Breast epithelium (tissue), 4 donors: Measurements from ENCODE around the gene EPS8L1. TPM values are rescaled to one million over a fixed set of nuclear protein-coding genes. Genes with fewer than 3 reads are reported as not detected.
A peak's percentile ranks its signal among the peaks of the same experiment; 100 is the strongest.
"Not testable (repeated sequence)": the region's sequence is repeated elsewhere in the genome, so short reads cannot be mapped to it uniquely, and the experiment has no call there.

Experiments used
- DNase-seq, 2 donors: peaks; one replicate each; pipeline ENCODE4 v3.0.0-alpha.2; 2019; ENCODE audit warnings: low spot score in 2 of 2
- H3K27ac ChIP-seq, 2 donors: fragments of 200-600 bp; sonication (generic) in 1 of 2; one replicate each; pipeline ENCODE4 v1.5.1; 2016 to 2019; ENCODE audit warnings: mild to moderate bottlenecking in 1 of 2
- H3K27me3 ChIP-seq, 2 donors: fragments of 200-600 bp; sonication (generic) in 1 of 2; one replicate each; pipeline versions ENCODE4 v1.5.1 to v1.6.0; 2017 to 2019; ENCODE audit warnings: control low read depth in 1 of 2, mild to moderate bottlenecking in 1 of 2
- H3K36me3 ChIP-seq: fragments of 200-600 bp; one replicate; pipeline ENCODE4 v1.5.1; 2019
- H3K4me1 ChIP-seq, 2 donors: fragments of 200-600 bp; sonication (generic); one replicate each; pipeline ENCODE4 v1.5.1; 2016 to 2019; ENCODE audit warnings: control low read depth in 1 of 2
- H3K4me3 ChIP-seq, 3 donors: fragments of 200-600 bp; sonication (generic); 1 replicate in 2 of 3; 2 replicates in 1 of 3; pipeline ENCODE4 v1.5.1; 2016 to 2019; ENCODE audit warnings: mild to moderate bottlenecking in 3 of 3, moderate library complexity in 2 of 3
- H3K9me3 ChIP-seq, 2 donors: fragments of 200-600 bp; sonication (generic) in 1 of 2; one replicate each; pipeline ENCODE4 v1.5.1; 2016 to 2019; ENCODE audit warnings: control low read depth in 1 of 2
- CTCF ChIP-seq, 3 donors: fragments of 450-650 bp; IDR thresholded peaks; one replicate each; pipeline ENCODE4 v1.5.1; 2016 to 2017; ENCODE audit warnings: antibody characterized with exemption in 3 of 3, mild to moderate bottlenecking in 3 of 3, moderate library complexity in 3 of 3
- POLR2A ChIP-seq: fragments of 450-650 bp; IDR thresholded peaks from one replicate; pipeline ENCODE4 v1.6.1; 2016; ENCODE audit warnings: antibody characterized with exemption, mild to moderate bottlenecking, moderate library complexity
- POLR2AphosphoS5 ChIP-seq, 3 donors: sonication (generic); formaldehyde crosslinking; IDR thresholded peaks; one replicate each; pipeline ENCODE4 v1.6.1; 2017; ENCODE audit warnings: antibody characterized with exemption in 3 of 3
- intact Hi-C: fragments of 100-400 bp; cut with DNase I; formaldehyde crosslinking; loops from one replicate; pipeline ENCODE4 v1.15.1; 2023; ENCODE audit warnings: low total_unique reads
- total RNA-seq, 3 donors: library from RNA; depleted of rRNA; stranded (reverse); fragments of >200 nt; gene quantifications; one replicate each; pipeline ENCODE4 v1.1.0, GENCODE V29; 2016

The EPS8L1 gene
- total RNA-seq, 3 donors from 2014 or later, result 2.4 to 51.1 (median 50.1) TPM

- Histone ChIP-seq H3K27me3 (no peaks in the 10 kb centered on the region), H3K9me3 (no peaks in the 10 kb centered on the region), H3K27ac (peak within 1 kb of the TSS; percentile 80 to 82), H3K4me3 (peak within 1 kb of the TSS; percentile 72 to 88 (median 87)), H3K4me1 (no peaks in the 10 kb centered on the region), H3K36me3 (no peaks in the 10 kb centered on the region)
- TF ChIP-seq CTCF (IDR thresholded peaks at IDR 0.05) (no peak), POLR2AphosphoS5 (IDR thresholded peaks at IDR 0.05) (no peak), POLR2A (no peak)
- intact Hi-C loops, result no loop called here
- DNase-seq, result peak; percentile 95 to 99
Observed at GRCh38 chr19:55062735-55063491, 12.8 kb upstream of the EPS8L1 start, which contains the start of gene RDH13. TSS of gene RDH13 (minus strand) at chr19:55063148. CDS start at chr19:55063032, 116 bp downstream.

GRCh38 chr19:55063492-55063843 lies 12.2 kb upstream of the EPS8L1 start:
- Histone ChIP-seq H3K36me3 (no peaks in the 10 kb centered on the region), H3K4me3 (peak overlapping the region; percentile 72 to 88 (median 87)), H3K9me3 (no peaks in the 10 kb centered on the region), H3K27ac (peak overlapping the region; percentile 80 to 82), H3K27me3 (no peaks in the 10 kb centered on the region), H3K4me1 (no peaks in the 10 kb centered on the region)
- intact Hi-C loops, result no loop called here
- DNase-seq, result no peak
- TF ChIP-seq CTCF (IDR thresholded peaks at IDR 0.05), result no peak
- no peak for TF ChIP-seq POLR2AphosphoS5 (IDR thresholded peaks at IDR 0.05)
- TF ChIP-seq POLR2A, result no peak

DNA sequence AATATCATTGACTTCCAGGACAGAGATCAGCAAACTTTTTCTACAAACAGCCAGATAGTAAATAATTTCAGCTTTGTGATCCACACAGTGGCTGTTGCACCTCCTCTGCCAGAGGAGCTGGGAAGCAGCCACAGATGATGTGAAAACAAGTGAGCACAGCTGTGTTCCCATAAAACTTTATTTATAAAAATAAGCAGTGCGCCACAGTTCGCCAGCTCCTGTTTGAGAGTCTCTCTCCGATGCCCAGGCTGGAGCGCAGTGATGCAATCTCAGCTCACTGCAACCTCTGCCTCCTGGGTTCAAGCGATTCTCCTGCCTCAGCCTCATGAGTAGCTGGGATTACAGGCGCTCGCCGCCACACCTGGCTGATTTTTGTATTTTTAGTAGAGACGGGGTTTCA lies 10.2 kb upstream of the EPS8L1 start:
- H3K9me3 ChIP-seq, DNase-seq, intact Hi-C loops, H3K27ac ChIP-seq, H3K4me1 ChIP-seq, H3K27me3 ChIP-seq, H3K4me3 ChIP-seq, H3K36me3 ChIP-seq: not testable (repeated sequence)

- intact Hi-C loops, result no loop called here
- Histone ChIP-seq H3K27ac (no peak overlapping the region), H3K4me1 (no peaks in the 10 kb centered on the region), H3K36me3 (no peaks in the 10 kb centered on the region), H3K27me3 (peaks cover 3 to 5% of the 10 kb centered on the region in 2 donors), H3K4me3 (no peak overlapping the region), H3K9me3 (no peaks in the 10 kb centered on the region)
- no peak for DNase-seq
- TF ChIP-seq POLR2A, result no peak
- no peak for TF ChIP-seq POLR2AphosphoS5 (IDR thresholded peaks at IDR 0.05)
- no peak for TF ChIP-seq CTCF (IDR thresholded peaks at IDR 0.05)
Observed at GRCh38 chr19:55066107-55066709, 9.5 kb upstream of the EPS8L1 start.

- DNase-seq, result no peak
- Histone ChIP-seq H3K36me3 (no peaks in the 10 kb centered on the region), H3K4me1 (no peaks in the 10 kb centered on the region), H3K27me3 (peaks cover 3 to 5% of the 10 kb centered on the region in 2 donors), H3K9me3 (no peaks in the 10 kb centered on the region), H3K27ac (no peak overlapping the region), H3K4me3 (no peak overlapping the region)
- TF ChIP-seq CTCF (IDR thresholded peaks at IDR 0.05) (no peak), POLR2A (no peak), POLR2AphosphoS5 (IDR thresholded peaks at IDR 0.05) (no peak)
- intact Hi-C loops, result no loop called here
Observed at GRCh38 chr19:55067869-55068268, 7.8 kb upstream of the EPS8L1 start.
